Left colon (tissue), 2 donors: Measurements from ENCODE around the gene MCEMP1. TPM values are rescaled to one million over a fixed set of nuclear protein-coding genes. Genes with fewer than 3 reads are reported as not detected.

Experiments used
- ATAC-seq: fragments of 200-7000 bp; cut with Tn5 transposase; one replicate; pipeline ENCODE4 v1.9.1; 2020; ENCODE audit warnings: mild to moderate bottlenecking, moderate library complexity
- DNase-seq, 2 donors: peaks; one replicate each; pipeline ENCODE4 v3.0.0-alpha.2; 2020
- intact Hi-C, 2 donors: fragments of 100-400 bp; cut with DNase I in 1 of 2; cut with micrococcal nuclease in 1 of 2; formaldehyde crosslinking; loops; one replicate each; pipeline versions ENCODE4 v1.11.2 to v1.14.0; 2022; cut with DNase I, micrococcal nuclease
- long read RNA-seq: library from polyadenylated mRNA; unstranded; transcript quantifications from one replicate; pipeline ENCODE4 v2.0.0, GENCODE V29; 2021
- total RNA-seq, 2 donors: library from RNA; stranded (reverse); fragmentation: NEBNext Ultra II Directional; extraction: Animal tissue kit (Norgen Biotek cat#: 25700); gene quantifications; one replicate each; pipeline ENCODE4 v1.2.1, GENCODE V29; 2021
- donor health status: DM: no; HTN: no; CAD: no.
- donor health status: DM: yes; HTN: yes; CAD: no.

Gene MCEMP1
- not detected for total RNA-seq
- long read RNA-seq = 0 reads

GRCh38 chr19:7676854-7677253, at the start of gene MCEMP1:
Gene MCEMP1 (plus strand): TSS chr19:7677090. CDS start chr19:7677121, 31 bp downstream.
- ATAC-seq = no peak
- DNase-seq = no peak
- intact Hi-C loops = no loop called here

- ATAC-seq (no peak), DNase-seq (no peak)
- intact Hi-C loops = no loop called here
Observed at GRCh38 chr19:7627166-7627565, 49.7 kb upstream of the MCEMP1 start.

- ATAC-seq (no peak), DNase-seq (no peak)
- intact Hi-C loops = no loop called here
Observed at GRCh38 chr19:7628589-7629311, 48.1 kb upstream of the MCEMP1 start.

- ATAC-seq (peak; percentile 98), DNase-seq (peak; percentile 94 to 97)
- intact Hi-C loops = no loop called here
Observed at GRCh38 chr19:7629347-7630054, 47.4 kb upstream of the MCEMP1 start, which contains the start of the genes PET100 and XAB2. Gene PET100 (plus strand): TSS chr19:7629793. CDS start chr19:7629834, 41 bp downstream. Gene XAB2 (minus strand): TSS chr19:7629545. CDS start chr19:7629527, 18 bp downstream.

GRCh38 chr19:7631577-7631976, 45.3 kb upstream of the MCEMP1 start:
- intact Hi-C loops = no loop called here
- ATAC-seq (no peak), DNase-seq (no peak)

GRCh38 chr19:7632340-7633203, 44.3 kb upstream of the MCEMP1 start:
- DNase-seq (no peak), ATAC-seq (no peak)
- intact Hi-C loops = no loop called here

GRCh38 chr19:7633698-7634097, 43.2 kb upstream of the MCEMP1 start, which contains the start of gene PCP2:
Gene PCP2 (minus strand): TSS chr19:7633719. CDS start chr19:7633457, 262 bp downstream.
- DNase-seq = no peak
- ATAC-seq = no peak
- intact Hi-C loops = no loop called here

GRCh38 chr19:7635670-7636069, 41.2 kb upstream of the MCEMP1 start:
- DNase-seq (no peak), ATAC-seq (no peak)
- intact Hi-C loops = no loop called here

GRCh38 chr19:7636317-7636690, 40.6 kb upstream of the MCEMP1 start:
- no peak for DNase-seq
- no peak for ATAC-seq
- intact Hi-C loops = no loop called here

- ATAC-seq (peak; percentile 97), DNase-seq (peak; percentile 79 to 93)
- intact Hi-C loops = no loop called here
Observed at GRCh38 chr19:7636691-7637373, 40.1 kb upstream of the MCEMP1 start, which contains the start of gene STXBP2. Gene STXBP2 (plus strand): TSS chr19:7637110. CDS start chr19:7637150, 40 bp downstream.

GRCh38 chr19:7637374-7638256, 39.3 kb upstream of the MCEMP1 start:
- intact Hi-C loops = no loop called here
- DNase-seq (peak; percentile 67 to 70), ATAC-seq (peak; percentile 68)

GRCh38 chr19:7638802-7639465, 38.0 kb upstream of the MCEMP1 start:
- no peak for ATAC-seq
- DNase-seq = no peak
- intact Hi-C loops = no loop called here

- no peak for ATAC-seq
- DNase-seq = no peak
- intact Hi-C loops = no loop called here
Observed at GRCh38 chr19:7639863-7640348, 37.0 kb upstream of the MCEMP1 start.

- intact Hi-C loops = no loop called here
- DNase-seq (no peak), ATAC-seq (no peak)
Observed at GRCh38 chr19:7640803-7641202, 36.1 kb upstream of the MCEMP1 start.

GRCh38 chr19:7641290-7642276, 35.3 kb upstream of the MCEMP1 start:
- intact Hi-C loops = no loop called here
- DNase-seq (no peak), ATAC-seq (no peak)
